Measurements from ENCODE around the gene MAP2K4. TPM values are rescaled to one million over a fixed set of nuclear protein-coding genes. Genes with fewer than 3 reads are reported as not detected.

The MAP2K4 gene
- total RNA-seq, 1 experiment from 2014 or later, result 24.4 TPM

GRCh38 chr17:11986179-11986941, 34.3 kb upstream of the MAP2K4 start:
- H3K4me1 Mint-ChIP-seq, result peaks cover 58% of the 10 kb centered on the region
- peaks cover 55% of the 10 kb centered on the region for H3K36me3 Mint-ChIP-seq
- CTCF ChIA-PET, result interaction anchor here (0.6 to 1.4 kb wide), 11 partner anchors 8 to 1111 kb away, joined by 3 to 8 read pairs (median 4); partner anchors contain the start of gene ZNF18
- H3K27ac Mint-ChIP-seq, result no peak overlapping the region
- H3K27me3 Mint-ChIP-seq (ENCODE audit: low read depth), result no peaks in the 10 kb centered on the region
- DNase-seq (ENCODE audit: low spot score), result no peak
- no peaks in the 10 kb centered on the region for H3K9me3 Mint-ChIP-seq
- H3K4me3 Mint-ChIP-seq, result no peak overlapping the region
- TF ChIP-seq ZNF219 (CRISPR knock-in tag; IDR thresholded peaks at IDR 0.05; ENCODE audit: borderline replicate concordance) (no peak), IRF2 (CRISPR knock-in tag; IDR thresholded peaks at IDR 0.05; ENCODE audit: borderline replicate concordance, low read depth) (no peak), ATF2 (CRISPR knock-in tag; IDR thresholded peaks at IDR 0.05; ENCODE audit: borderline replicate concordance, low read depth) (no peak), USF1 (CRISPR knock-in tag; IDR thresholded peaks at IDR 0.05) (no peak), ZNF396 (CRISPR knock-in tag; IDR thresholded peaks at IDR 0.05; ENCODE audit: borderline replicate concordance) (no peak), TEAD1 (CRISPR knock-in tag; IDR thresholded peaks at IDR 0.05) (no peak), FOXP1 (CRISPR knock-in tag; IDR thresholded peaks at IDR 0.05; ENCODE audit: borderline replicate concordance) (no peak), RELA (CRISPR knock-in tag; IDR thresholded peaks at IDR 0.05; ENCODE audit: borderline replicate concordance) (no peak), ZSCAN18 (CRISPR knock-in tag; IDR thresholded peaks at IDR 0.05) (no peak), IRF1 (CRISPR knock-in tag; IDR thresholded peaks at IDR 0.05) (no peak), NR3C1 (CRISPR knock-in tag; conservative IDR thresholded peaks at IDR 0.05; ENCODE audit: low read depth) (no peak), ZNF671 (CRISPR knock-in tag; IDR thresholded peaks at IDR 0.05) (no peak), ZNF263 (CRISPR knock-in tag; IDR thresholded peaks at IDR 0.05; ENCODE audit: low read depth) (no peak), NR2C2 (CRISPR knock-in tag; IDR thresholded peaks at IDR 0.05) (no peak), FOXJ3 (CRISPR knock-in tag; IDR thresholded peaks at IDR 0.05; ENCODE audit: borderline replicate concordance) (no peak), ZNF512 (CRISPR knock-in tag; IDR thresholded peaks at IDR 0.05; ENCODE audit: borderline replicate concordance) (no peak), AR (CRISPR knock-in tag; IDR thresholded peaks at IDR 0.05) (no peak)
- no peak for ATAC-seq
- POLR2A ChIA-PET, result interaction anchor here (1.0 kb wide), 1 partner anchor 11 kb away, joined by 3 read pairs; the partner anchor contains the start of gene ZNF18
